ENCODE results near the gene POC5. TPM values are rescaled to one million over a fixed set of nuclear protein-coding genes. Genes with fewer than 3 reads are reported as not detected.

The POC5 gene
- total RNA-seq, 2 donors from 2014 or later: 7.5 to 8.9 TPM

- no peaks in the 10 kb centered on the region for H3K9me3 ChIP-seq
- H3K36me3 ChIP-seq (replicated peaks in 1 of 2; ENCODE audit: insufficient read depth in 1 of 2, low read depth in 2 of 2): no peaks in the 10 kb centered on the region
- no peaks in the 10 kb centered on the region for H3K27me3 ChIP-seq
- H3K4me3 ChIP-seq: no peak overlapping the region
- intact Hi-C loops (cut with DNase I): no loop called here
- TF ChIP-seq POLR2A (IDR thresholded peaks at IDR 0.05): no peak
- TF ChIP-seq CTCF (IDR thresholded peaks at IDR 0.05): no peak
- ATAC-seq (no peak), DNase-seq (no peak)
- no peaks in the 10 kb centered on the region for H3K4me1 ChIP-seq
- no peak overlapping the region for H3K27ac ChIP-seq
- WGBS, 2 donors: 74 to 77% methylated on average over 3 to 4 of the region's 4 CpGs
Measured at GRCh38 chr5:75753182-75753581, 35.9 kb upstream of the POC5 start.

GRCh38 chr5:75744355-75744754 is 27.1 kb upstream of the POC5 start:
- H3K36me3 ChIP-seq (replicated peaks in 1 of 2; ENCODE audit: insufficient read depth in 1 of 2, low read depth in 2 of 2): no peaks in the 10 kb centered on the region
- no peaks in the 10 kb centered on the region for H3K9me3 ChIP-seq
- TF ChIP-seq POLR2A (IDR thresholded peaks at IDR 0.05): no peak
- TF ChIP-seq CTCF (IDR thresholded peaks at IDR 0.05): no peak
- no peaks in the 10 kb centered on the region for H3K4me1 ChIP-seq
- 76 to 78% methylated on average over 3 of the region's 3 CpGs for WGBS, 2 donors
- intact Hi-C loops (cut with DNase I): no loop called here
- no peak for ATAC-seq
- no peak overlapping the region for H3K27ac ChIP-seq
- no peak for DNase-seq
- no peak overlapping the region for H3K4me3 ChIP-seq
- no peaks in the 10 kb centered on the region for H3K27me3 ChIP-seq

- Histone ChIP-seq H3K4me1 (peaks cover 4% of the 10 kb centered on the region), H3K27ac (no peak overlapping the region), H3K4me3 (no peak overlapping the region), H3K27me3 (no peaks in the 10 kb centered on the region), H3K9me3 (no peaks in the 10 kb centered on the region), H3K36me3 (replicated peaks in 1 of 2; ENCODE audit: insufficient read depth in 1 of 2, low read depth in 2 of 2) (no peaks in the 10 kb centered on the region)
- DNase-seq (no peak), ATAC-seq (no peak)
- no peak for TF ChIP-seq CTCF (IDR thresholded peaks at IDR 0.05)
- TF ChIP-seq POLR2A (IDR thresholded peaks at IDR 0.05): no peak
- intact Hi-C loops (cut with DNase I): loop anchor here (10.0 kb wide), 1 partner anchor 439 kb away; no protein-coding TSS in a partner anchor
- 57 to 79% methylated on average over 8 of the region's 8 CpGs for WGBS, 2 donors
Measured at GRCh38 chr5:75736273-75736672, 19.0 kb upstream of the POC5 start.

GRCh38 chr5:75734913-75735789 is 17.9 kb upstream of the POC5 start:
- intact Hi-C loops (cut with DNase I): loop anchor here (10.0 kb wide), 1 partner anchor 440 kb away; no protein-coding TSS in a partner anchor
- H3K27me3 ChIP-seq: no peaks in the 10 kb centered on the region
- no peak overlapping the region for H3K27ac ChIP-seq
- peaks cover 4% of the 10 kb centered on the region for H3K4me1 ChIP-seq
- no peaks in the 10 kb centered on the region for H3K36me3 ChIP-seq (replicated peaks in 1 of 2; ENCODE audit: insufficient read depth in 1 of 2, low read depth in 2 of 2)
- TF ChIP-seq CTCF (IDR thresholded peaks at IDR 0.05) (peak in 6 of 7 experiments; percentile 40 to 74 (median 62)), POLR2A (IDR thresholded peaks at IDR 0.05) (no peak)
- peak; percentile 56 to 72 (median 60) for DNase-seq
- H3K4me3 ChIP-seq: no peak overlapping the region
- whole genome bisulfite sequencing, 2 donors: 10 to 19% methylated on average over 6 of the region's 6 CpGs
- ATAC-seq: peak; percentile 67
- no peaks in the 10 kb centered on the region for H3K9me3 ChIP-seq

All from body of pancreas (tissue), 4 donors.